Activated naive CD8-positive, alpha-beta T cell treated with anti-CD3 and anti-CD28 coated beads for 36 hours (primary cell): ENCODE data around the gene HNRNPAB. TPM values are rescaled to one million over a fixed set of nuclear protein-coding genes. Genes with fewer than 3 reads are reported as not detected.

Experiments
- DNase-seq: peaks from one replicate; pipeline ENCODE4 v3.0.0; 2021
- H3K27ac Mint-ChIP-seq: one replicate; pipeline ENCODE4 v1.8.0; 2022; ENCODE audit warnings: mild to moderate bottlenecking, moderate library complexity, mixed read lengths
- H3K27me3 Mint-ChIP-seq: one replicate; pipeline ENCODE4 v1.8.0; 2022; ENCODE audit warnings: mild to moderate bottlenecking, mixed read lengths
- H3K36me3 Mint-ChIP-seq: one replicate; pipeline ENCODE4 v1.8.0; 2021; ENCODE audit warnings: mild to moderate bottlenecking, mixed read lengths
- H3K4me1 Mint-ChIP-seq: one replicate; pipeline ENCODE4 v1.8.0; 2021; ENCODE audit warnings: mixed read lengths
- H3K4me3 Mint-ChIP-seq: one replicate; pipeline ENCODE4 v1.8.0; 2022; ENCODE audit warnings: mild to moderate bottlenecking, moderate library complexity, mixed read lengths
- H3K9me3 Mint-ChIP-seq: one replicate; pipeline ENCODE4 v1.8.0; 2022; ENCODE audit warnings: mixed read lengths
- total RNA-seq, 2 experiments: library from RNA; stranded (reverse); gene quantifications; one replicate each; pipeline ENCODE4 v1.2.3, GENCODE V29; 2021

Gene HNRNPAB
- total RNA-seq, result 100 to 1,000 TPM; 599 to 600 TPM

GRCh38 chr5:178204182-178204934 lies at the start of gene HNRNPAB:
Gene HNRNPAB, plus strand, starts transcription at chr5:178204533. Its CDS starts 305 bp downstream, at chr5:178204838.
- peaks cover 4% of the 10 kb centered on the region for H3K27me3 Mint-ChIP-seq
- H3K36me3 Mint-ChIP-seq, result peaks cover 41% of the 10 kb centered on the region
- H3K4me1 Mint-ChIP-seq, result peaks cover 40% of the 10 kb centered on the region
- DNase-seq, result peak; percentile 94
- H3K4me3 Mint-ChIP-seq, result peak within 1 kb of the TSS; percentile 98
- peak within 1 kb of the TSS; percentile 99 for H3K27ac Mint-ChIP-seq
- H3K9me3 Mint-ChIP-seq, result peaks cover 2% of the 10 kb centered on the region

- Mint-ChIP-seq H3K4me3 (no peak overlapping the region), H3K27me3 (no peaks in the 10 kb centered on the region), H3K4me1 (peaks cover 28% of the 10 kb centered on the region), H3K36me3 (peaks cover 29% of the 10 kb centered on the region), H3K9me3 (no peaks in the 10 kb centered on the region), H3K27ac (no peak overlapping the region)
- no peak for DNase-seq
Observed at GRCh38 chr5:178155065-178155464, 49.3 kb upstream of the HNRNPAB start.

GRCh38 chr5:178160176-178160575 lies 44.2 kb upstream of the HNRNPAB start:
- H3K27me3 Mint-ChIP-seq, result peaks cover 29% of the 10 kb centered on the region
- no peak overlapping the region for H3K27ac Mint-ChIP-seq
- H3K4me3 Mint-ChIP-seq, result no peak overlapping the region
- peaks cover 7% of the 10 kb centered on the region for H3K4me1 Mint-ChIP-seq
- H3K36me3 Mint-ChIP-seq, result no peaks in the 10 kb centered on the region
- no peaks in the 10 kb centered on the region for H3K9me3 Mint-ChIP-seq
- no peak for DNase-seq

GRCh38 chr5:178162481-178162880 lies 41.9 kb upstream of the HNRNPAB start:
- H3K4me1 Mint-ChIP-seq, result peaks cover 7% of the 10 kb centered on the region
- H3K27ac Mint-ChIP-seq, result no peak overlapping the region
- no peaks in the 10 kb centered on the region for H3K9me3 Mint-ChIP-seq
- H3K4me3 Mint-ChIP-seq, result no peak overlapping the region
- peaks cover 33% of the 10 kb centered on the region for H3K27me3 Mint-ChIP-seq
- no peak for DNase-seq
- H3K36me3 Mint-ChIP-seq, result no peaks in the 10 kb centered on the region

- Mint-ChIP-seq H3K4me3 (peak overlapping the region; percentile 37), H3K9me3 (no peaks in the 10 kb centered on the region), H3K27ac (no peak overlapping the region), H3K4me1 (peaks cover 7% of the 10 kb centered on the region), H3K27me3 (peaks cover 33% of the 10 kb centered on the region), H3K36me3 (no peaks in the 10 kb centered on the region)
- DNase-seq, result peak; percentile 90
Observed at GRCh38 chr5:178163772-178164735, 40.3 kb upstream of the HNRNPAB start.

- H3K27ac Mint-ChIP-seq, result no peak overlapping the region
Observed at GRCh38 chr5:178165581-178165980, 38.8 kb upstream of the HNRNPAB start.

GRCh38 chr5:178170455-178170854 lies 33.9 kb upstream of the HNRNPAB start:
- H3K27me3 Mint-ChIP-seq, result peaks cover under 1% of the 10 kb centered on the region
- DNase-seq, result no peak
- H3K4me3 Mint-ChIP-seq, result no peak overlapping the region
- H3K36me3 Mint-ChIP-seq, result no peaks in the 10 kb centered on the region
- no peaks in the 10 kb centered on the region for H3K4me1 Mint-ChIP-seq
- no peaks in the 10 kb centered on the region for H3K9me3 Mint-ChIP-seq
- H3K27ac Mint-ChIP-seq, result no peak overlapping the region

More at GRCh38 chr5:178165581-178165980, 38.8 kb upstream of the HNRNPAB start:
- no peaks in the 10 kb centered on the region for H3K9me3 Mint-ChIP-seq
- H3K4me3 Mint-ChIP-seq, result no peak overlapping the region
- H3K4me1 Mint-ChIP-seq, result peaks cover 7% of the 10 kb centered on the region
- no peak for DNase-seq
- peaks cover 33% of the 10 kb centered on the region for H3K27me3 Mint-ChIP-seq
- no peaks in the 10 kb centered on the region for H3K36me3 Mint-ChIP-seq

- Mint-ChIP-seq H3K9me3 (no peaks in the 10 kb centered on the region), H3K27ac (no peak overlapping the region), H3K36me3 (no peaks in the 10 kb centered on the region), H3K4me1 (no peaks in the 10 kb centered on the region), H3K4me3 (no peak overlapping the region), H3K27me3 (no peaks in the 10 kb centered on the region)
- no peak for DNase-seq
Observed at GRCh38 chr5:178174456-178174855, 29.9 kb upstream of the HNRNPAB start.

GRCh38 chr5:178176791-178177190 lies 27.5 kb upstream of the HNRNPAB start:
- H3K27ac Mint-ChIP-seq, result no peak overlapping the region
- no peaks in the 10 kb centered on the region for H3K27me3 Mint-ChIP-seq
- H3K9me3 Mint-ChIP-seq, result no peaks in the 10 kb centered on the region
- H3K36me3 Mint-ChIP-seq, result no peaks in the 10 kb centered on the region
- DNase-seq, result no peak
- H3K4me3 Mint-ChIP-seq, result no peak overlapping the region
- H3K4me1 Mint-ChIP-seq, result no peaks in the 10 kb centered on the region

GRCh38 chr5:178177569-178177968 lies 26.8 kb upstream of the HNRNPAB start:
- Mint-ChIP-seq H3K27ac (no peak overlapping the region), H3K4me1 (peaks cover 6% of the 10 kb centered on the region), H3K36me3 (no peaks in the 10 kb centered on the region), H3K9me3 (no peaks in the 10 kb centered on the region), H3K4me3 (no peak overlapping the region), H3K27me3 (no peaks in the 10 kb centered on the region)
- no peak for DNase-seq

- Mint-ChIP-seq H3K9me3 (no peaks in the 10 kb centered on the region), H3K4me3 (no peak overlapping the region), H3K27ac (no peak overlapping the region), H3K36me3 (no peaks in the 10 kb centered on the region), H3K27me3 (no peaks in the 10 kb centered on the region), H3K4me1 (peaks cover 7% of the 10 kb centered on the region)
- no peak for DNase-seq
Observed at GRCh38 chr5:178180141-178180863, 24.0 kb upstream of the HNRNPAB start.

- H3K4me3 Mint-ChIP-seq, result no peak overlapping the region
- H3K27ac Mint-ChIP-seq, result peak overlapping the region; percentile 51
Observed at GRCh38 chr5:178182158-178182876, 22.0 kb upstream of the HNRNPAB start.

GRCh38 chr5:178186427-178186826 lies 17.9 kb upstream of the HNRNPAB start:
- no peak for DNase-seq
- Mint-ChIP-seq H3K27me3 (no peaks in the 10 kb centered on the region), H3K9me3 (no peaks in the 10 kb centered on the region), H3K27ac (no peak overlapping the region), H3K4me3 (no peak overlapping the region), H3K36me3 (no peaks in the 10 kb centered on the region), H3K4me1 (peaks cover 7% of the 10 kb centered on the region)

More at GRCh38 chr5:178182158-178182876, 22.0 kb upstream of the HNRNPAB start:
- DNase-seq, result no peak
- Mint-ChIP-seq H3K36me3 (no peaks in the 10 kb centered on the region), H3K4me1 (peaks cover 7% of the 10 kb centered on the region), H3K27me3 (no peaks in the 10 kb centered on the region), H3K9me3 (no peaks in the 10 kb centered on the region)

GRCh38 chr5:178187014-178187413 lies 17.3 kb upstream of the HNRNPAB start, which contains the start of gene GMCL2:
Gene GMCL2, minus strand, starts transcription at chr5:178187371. Its CDS starts 72 bp downstream, at chr5:178187299.
- H3K4me3 Mint-ChIP-seq, result no peak within 1 kb of the TSS
- H3K36me3 Mint-ChIP-seq, result no peaks in the 10 kb centered on the region
- peaks cover 6% of the 10 kb centered on the region for H3K4me1 Mint-ChIP-seq
- no peak for DNase-seq
- no peaks in the 10 kb centered on the region for H3K9me3 Mint-ChIP-seq
- peaks cover 3% of the 10 kb centered on the region for H3K27me3 Mint-ChIP-seq
- H3K27ac Mint-ChIP-seq, result no peak within 1 kb of the TSS
